NOMO-1 (cell line): ENCODE results near the gene KLHDC1.
"Not testable (repeated sequence)": the region's sequence is repeated elsewhere in the genome, so short reads cannot be mapped to it uniquely, and the experiment has no call there.

ENCODE experiments used
- DNase-seq, 2 experiments: peaks; one replicate each; lab custom pipeline; 2025; ENCODE audit not compliant: unreplicated experiment in 2 of 2; lab: John Stamatoyannopoulos, UW

Gene KLHDC1

DNA sequence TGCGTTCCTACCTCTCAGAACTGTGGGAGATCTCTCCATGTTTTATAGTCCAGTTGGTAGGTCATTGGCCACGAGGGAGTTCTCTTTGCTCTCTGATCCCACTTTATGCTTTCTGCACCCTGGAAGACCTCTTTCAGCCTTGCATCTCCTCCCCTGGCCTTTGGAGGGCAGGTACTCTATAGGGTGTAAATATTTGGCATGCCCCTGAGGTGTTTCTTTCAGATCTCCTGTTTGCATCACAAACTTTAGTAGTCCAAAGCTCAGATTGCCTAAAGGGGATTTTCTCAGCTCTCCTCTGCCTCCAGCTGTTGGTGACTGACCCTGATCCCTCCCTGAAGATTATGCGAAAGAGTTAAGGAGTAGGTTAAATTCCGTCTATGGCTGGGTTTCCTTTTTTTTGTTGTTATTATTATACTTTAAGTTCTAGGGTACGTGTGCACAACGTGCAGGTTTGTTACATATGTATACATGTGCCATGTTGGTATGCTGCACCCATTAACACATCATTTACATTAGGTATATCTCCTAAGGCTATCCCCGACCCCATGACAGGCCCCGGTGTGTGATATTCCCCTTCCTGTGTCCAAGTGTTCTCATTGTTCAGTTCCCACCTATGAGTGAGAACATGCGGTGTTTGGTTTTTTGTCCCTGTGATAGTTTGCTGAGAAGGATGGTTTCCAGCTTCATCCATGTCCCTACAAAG is 29.0 kb downstream of the KLHDC1 start:
- not testable (repeated sequence) for DNase-seq

DNA sequence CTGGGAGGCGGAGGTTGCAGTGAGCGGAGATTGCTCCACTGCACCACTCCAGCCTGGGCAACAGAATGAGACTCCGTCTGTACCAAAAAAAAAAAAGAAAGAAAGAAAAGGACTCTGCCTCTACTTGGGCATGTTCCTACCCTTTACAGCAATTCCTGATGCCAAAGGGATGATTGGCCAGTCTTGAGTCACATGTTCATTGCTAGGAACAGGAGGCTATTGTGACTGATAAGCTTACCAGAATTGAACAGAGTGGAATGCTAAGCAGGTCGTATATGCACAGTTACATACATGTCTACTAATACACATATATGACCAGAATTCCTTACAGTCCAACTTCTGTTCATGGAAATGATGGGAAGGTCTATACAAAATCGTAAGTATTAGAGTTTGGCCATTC is 34.3 kb downstream of the KLHDC1 start:
- no peak for DNase-seq

DNA sequence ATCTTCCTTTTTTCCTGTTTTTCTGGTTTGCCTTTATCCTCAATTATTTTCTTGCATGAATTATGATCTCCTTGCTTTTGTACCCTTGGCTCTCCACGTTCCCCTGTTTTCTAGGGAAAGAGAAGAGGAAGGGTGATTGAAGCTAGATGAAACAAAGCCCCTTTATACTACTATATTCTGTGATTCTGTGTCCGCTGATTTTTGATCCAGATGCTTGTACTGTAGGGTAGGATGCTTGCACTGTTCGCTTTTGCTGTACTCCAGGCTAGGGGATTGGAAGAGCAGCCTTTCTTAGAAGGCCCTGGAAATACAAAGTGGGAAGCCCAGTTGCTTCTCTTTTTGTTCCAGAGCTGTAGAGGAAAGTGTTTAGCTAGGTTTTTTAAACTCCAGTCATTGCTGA is 40.0 kb downstream of the KLHDC1 start:
- DNase-seq: no peak

DNA sequence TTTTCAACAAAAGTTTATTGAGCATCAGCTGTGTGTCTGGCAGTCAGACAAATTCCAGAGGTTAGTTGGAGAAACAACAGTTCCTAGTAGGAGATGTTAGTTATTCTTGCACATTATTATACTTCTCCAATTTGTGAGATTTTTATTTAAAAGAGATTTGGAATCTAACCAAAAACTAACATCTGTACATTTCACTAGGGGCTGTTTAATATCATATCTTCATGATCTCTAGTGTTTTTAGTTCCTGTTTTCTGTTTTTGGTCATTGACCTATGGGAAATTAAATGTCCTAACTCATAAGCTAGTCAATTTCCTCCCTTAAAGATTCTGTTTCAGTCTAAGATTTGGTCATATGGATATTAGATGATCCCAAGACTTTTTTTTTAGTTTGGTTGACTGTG is 40.9 kb downstream of the KLHDC1 start:
- DNase-seq: no peak

DNA sequence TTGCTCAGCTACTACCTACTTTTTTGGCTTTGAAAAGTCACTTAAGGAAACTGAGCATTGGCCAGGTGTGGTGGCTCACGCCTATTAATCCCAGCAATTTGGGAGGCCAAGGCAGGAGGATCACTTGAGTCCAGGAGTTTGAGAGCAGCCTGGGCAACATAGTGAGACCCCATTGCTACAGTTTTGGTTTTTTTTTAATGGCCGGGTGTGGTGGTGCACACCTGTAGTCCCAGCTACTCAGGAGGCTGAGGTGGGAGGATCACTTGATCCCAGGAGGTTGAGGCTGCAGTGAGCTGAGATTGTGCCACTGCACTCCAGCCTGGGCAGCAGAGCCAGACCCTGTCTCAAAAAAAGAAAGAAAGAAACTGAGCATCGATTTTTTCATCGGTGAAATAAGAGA is 42.7 kb downstream of the KLHDC1 start:
- DNase-seq: not testable (repeated sequence)

DNA sequence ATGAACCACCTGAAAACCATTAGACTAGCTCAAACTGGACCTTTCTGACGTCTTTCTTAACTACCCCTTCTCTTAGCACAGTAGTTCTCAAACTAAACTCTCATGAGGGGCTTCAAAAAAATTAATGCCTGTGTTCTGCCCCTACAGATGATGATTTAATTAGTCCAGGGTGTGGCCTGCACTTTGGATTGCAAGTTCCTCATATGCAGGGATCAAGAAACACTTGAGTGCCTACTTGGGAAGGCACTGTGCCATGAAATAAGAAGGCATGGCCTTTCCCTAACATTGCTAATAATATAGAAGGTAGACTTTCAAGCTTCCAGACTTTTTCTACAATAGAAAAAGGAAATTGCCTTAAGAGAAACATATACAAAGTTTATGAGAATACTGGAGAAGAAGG is 52.3 kb downstream of the KLHDC1 start:
- no peak for DNase-seq

DNA sequence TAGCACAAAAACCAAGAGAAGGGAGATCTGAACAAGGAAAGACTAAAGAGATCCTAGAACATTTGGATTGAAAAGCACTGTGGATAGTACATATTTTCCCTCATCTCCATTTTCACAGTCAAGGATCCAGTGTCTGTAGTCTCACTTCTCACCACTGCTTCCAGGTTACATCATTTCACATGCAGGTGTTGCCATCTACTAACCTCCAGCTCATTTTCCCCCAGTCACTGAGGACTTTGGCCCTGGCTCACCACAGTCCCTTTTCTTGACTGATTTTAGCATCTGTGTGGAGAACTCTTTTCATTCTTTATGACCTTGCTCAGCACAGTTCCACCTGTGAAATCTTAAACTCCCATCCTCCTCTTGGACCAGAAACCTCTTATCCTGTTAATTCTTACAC is 53.6 kb downstream of the KLHDC1 start:
- not testable (repeated sequence) for DNase-seq

DNA sequence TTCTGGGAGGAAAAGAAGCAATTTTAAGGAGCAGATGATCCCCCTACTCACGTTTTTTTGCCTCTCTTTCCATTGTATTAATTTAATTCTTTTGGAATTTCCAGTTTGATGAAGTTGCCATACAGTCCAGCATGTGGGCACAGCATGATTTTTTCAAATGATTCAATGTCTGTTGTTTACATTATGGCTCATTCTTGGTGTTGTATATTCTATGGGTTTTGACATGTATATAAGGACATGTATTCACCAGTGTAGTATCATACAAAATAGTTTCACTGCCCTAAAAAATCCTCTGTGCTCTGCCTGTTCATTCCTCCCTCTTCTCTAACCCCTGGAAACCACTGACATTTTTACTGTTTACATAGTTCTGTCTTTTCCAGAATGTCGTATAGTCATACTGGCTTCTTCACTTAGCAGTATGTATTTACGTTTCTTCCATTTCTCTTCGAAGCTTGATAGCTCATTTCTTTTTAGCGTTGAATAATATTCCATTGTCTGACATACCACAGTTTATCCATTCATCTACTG is 61.7 kb downstream of the KLHDC1 start:
- DNase-seq: no peak

DNA sequence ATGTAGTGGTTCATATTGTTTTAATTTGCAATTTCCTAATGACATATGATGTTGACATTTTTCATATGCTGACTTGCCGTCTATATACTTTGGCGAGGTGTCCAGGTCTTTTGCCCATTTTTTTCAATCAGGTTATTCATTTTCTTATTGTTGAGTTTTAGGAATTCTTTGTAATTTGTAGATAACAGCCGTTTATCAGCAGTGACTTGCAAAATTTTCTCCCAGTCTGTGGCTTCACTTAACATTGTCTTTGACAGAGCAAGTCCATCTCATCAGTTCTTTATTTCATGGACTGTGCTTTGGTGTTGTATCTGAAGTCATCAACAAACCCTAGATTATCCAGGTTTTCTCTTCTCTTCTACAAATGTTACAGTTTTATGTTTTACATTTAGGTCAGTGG is 62.5 kb downstream of the KLHDC1 start:
- no peak for DNase-seq

DNA sequence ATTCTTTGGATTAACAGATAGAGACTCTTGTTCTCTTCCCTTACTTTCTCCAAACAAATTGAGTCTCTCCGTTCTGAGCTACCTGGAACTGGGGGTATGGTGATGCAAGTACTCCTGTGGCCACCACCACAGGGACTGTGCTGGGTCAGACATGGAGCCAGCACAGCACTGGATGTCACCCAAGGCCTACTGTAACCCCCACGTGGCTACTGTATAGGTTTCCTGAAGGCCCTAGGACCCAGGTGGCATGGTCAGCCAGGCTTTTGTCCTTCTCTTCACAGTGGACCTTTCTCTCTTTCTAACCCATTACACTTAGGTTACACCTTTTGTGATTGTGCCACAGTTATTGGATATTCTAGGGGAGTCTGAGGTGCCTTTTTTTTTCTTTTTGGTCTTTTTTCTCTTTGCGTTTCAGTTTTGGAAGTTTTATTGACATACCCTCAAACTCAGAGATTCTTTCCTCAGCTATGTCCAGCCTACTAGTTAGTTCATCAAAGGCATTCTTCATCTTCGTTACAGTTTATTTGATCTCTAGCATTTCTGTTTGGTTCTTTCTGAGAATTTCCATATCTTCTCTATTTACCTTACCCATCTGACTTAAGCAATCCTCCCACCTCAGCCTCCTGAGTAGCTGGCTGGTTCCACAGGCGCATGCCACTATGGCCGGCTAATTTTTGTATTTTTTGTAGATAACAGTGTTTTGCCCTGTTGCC is 69.1 kb downstream of the KLHDC1 start:
- DNase-seq: no peak

DNA sequence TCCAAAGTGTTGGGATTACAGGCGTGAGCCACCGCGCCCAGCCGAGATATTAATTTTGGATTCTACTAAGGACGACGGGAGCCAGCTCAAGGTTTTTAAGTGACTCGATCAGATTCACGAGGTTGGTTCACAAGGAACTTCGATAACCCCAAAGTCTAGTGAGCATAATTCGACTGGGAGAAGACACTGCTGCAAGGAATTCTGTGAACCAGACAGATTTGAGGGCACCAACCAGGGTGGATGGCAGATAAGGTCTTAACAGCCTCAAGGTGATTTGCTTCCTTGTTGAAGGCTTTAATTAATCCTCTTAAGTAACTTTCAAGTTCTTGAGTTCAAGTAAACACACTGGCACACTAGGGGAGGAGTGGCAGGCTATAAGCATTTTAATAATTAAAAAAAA is 73.9 kb downstream of the KLHDC1 start:
- no peak for DNase-seq

DNA sequence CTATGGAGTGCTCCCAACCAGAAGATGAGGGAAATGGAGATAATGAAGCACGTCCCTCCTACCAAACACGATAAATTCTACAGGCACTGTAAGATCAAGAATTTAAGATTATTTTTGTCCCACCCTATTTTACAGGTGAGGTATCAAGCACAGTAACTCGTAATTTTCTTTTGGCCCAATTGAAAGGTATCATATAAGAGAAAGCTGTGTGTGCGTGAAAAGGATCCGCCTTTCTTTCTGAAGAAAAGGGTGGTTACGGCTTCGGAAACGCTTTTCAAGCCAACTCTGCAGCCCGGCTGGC is 74.3 kb downstream of the KLHDC1 start:
- DNase-seq: no peak

DNA sequence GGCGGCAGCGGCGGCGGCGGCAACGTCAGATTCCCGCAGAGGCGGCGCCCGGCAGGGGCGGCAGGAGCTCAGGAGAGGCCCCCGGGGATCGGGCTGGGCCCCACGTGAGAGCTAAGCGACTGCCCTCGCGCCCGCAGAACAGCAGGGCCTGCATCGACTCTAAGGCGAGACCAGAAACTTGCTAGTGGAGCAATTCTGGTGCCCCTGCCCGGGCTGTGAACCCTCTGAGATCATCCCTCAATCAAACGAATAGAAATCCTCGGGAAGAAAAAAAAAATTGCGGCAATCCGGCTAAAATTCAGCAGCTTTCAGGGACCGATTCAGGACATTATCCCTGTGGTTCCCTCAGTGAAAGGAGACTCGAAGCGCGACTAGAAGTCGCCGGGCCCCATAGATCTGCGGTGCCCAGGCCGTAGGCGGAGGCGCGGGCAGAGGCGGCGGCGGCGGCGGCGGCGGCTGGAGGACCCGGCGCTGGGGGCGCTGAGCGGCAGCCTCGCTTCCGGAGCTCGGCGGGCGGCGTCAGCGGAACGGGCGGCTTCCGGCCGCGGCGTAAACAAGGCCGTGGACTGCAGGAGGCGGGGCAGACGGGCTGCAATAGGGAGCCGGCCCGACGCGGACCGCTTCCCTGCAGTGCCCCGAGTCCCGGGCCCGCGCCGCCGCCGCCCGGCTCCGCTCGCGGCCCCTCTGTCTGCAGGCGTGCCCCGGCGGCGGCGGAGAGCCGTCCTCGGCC is 74.8 kb downstream of the KLHDC1 start, which contains the start of gene KLHDC2:
TSS of gene KLHDC2 (plus strand) at position 583 of the 730 bp plus-strand sequence. CDS start 316 bp downstream, outside the sequence.
- peak; percentile 84 to 90 for DNase-seq

DNA sequence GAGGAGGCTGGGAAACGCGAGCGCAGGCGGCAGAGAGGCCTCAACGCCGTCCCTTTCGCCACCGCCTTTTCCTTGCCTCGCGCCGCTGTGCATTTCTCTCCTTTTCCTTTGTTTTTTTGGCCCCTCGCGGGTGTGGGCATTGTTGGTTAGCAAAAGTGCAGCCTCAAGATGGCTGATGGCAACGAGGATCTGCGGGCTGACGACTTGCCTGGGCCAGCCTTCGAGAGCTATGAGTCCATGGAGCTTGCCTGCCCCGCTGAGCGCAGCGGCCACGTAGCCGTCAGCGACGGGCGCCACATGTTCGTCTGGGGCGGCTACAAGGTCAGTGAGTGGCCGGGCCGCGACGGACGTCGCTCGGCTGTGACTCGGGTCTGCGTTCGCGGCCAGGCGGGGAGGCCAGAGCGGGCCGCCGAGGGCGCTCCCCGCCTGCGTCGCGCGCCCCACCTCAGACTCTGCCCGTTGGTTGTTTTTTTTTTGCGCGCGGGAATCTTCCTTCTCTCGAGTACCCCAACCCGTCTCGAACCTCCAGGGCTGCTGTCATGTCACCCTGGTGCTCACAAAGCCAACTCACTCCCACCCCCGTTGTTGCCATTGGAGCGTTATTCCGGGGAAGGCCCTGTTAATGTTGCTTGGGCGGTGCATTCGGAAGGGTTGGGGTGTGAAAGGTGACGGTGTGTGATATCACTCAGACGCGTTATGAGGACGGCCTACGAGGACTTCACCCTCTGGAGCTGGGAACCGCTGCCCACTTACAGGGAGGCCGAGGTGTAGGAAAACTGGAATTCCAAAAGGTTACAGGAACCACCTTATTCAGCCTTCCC is 75.6 kb downstream of the KLHDC1 start:
- DNase-seq: peak; percentile 22 to 49

DNA sequence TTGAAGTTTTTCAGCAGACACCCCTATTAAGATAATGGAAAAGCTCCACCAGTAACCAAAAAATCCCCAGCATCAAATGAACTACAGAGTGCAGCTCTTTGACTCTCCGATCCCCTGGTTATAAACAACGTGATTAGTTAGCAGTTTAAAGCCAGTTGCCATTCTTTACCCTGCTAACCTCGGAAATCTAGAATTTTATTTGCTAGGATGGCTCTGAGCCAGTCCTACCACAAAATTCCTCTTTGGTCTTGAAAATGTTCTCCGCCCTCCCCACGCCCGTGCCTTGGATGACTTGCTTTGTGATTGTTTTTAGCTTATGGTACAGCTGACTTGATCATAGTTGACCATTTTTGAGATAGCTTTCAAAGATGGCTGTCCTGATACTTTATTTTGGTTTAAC is 76.3 kb downstream of the KLHDC1 start:
- DNase-seq: peak in 1 of 2 experiments; percentile 7

DNA sequence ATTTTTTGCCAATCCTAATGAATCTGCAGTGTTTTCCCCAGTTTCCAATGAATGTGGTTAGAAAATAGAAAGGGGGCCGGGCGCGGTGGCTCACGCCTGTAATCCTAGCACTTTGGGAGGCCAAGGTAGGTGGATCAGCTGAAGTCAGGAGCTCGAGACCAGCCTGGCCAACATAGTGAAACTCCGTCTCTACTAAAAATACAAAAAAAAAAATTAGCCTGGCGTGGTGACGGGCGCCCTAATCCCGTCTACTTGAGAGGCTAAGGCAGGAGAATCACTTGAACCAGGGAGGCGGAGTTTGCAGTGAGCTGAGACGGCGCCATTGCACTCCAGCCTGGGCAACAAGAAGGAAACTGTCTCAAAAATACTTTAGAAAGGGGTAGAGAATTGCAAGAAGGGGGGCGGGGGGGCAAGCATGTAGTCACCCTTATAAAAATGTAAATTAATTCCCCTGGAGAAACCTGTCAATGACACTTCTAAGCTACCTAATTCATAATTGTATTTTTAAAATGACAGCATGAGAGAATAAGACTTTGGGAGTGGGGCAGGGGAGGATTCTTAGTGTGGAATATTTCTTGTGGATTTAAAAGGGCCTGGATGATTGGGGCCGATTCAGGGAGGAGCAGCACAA is 76.8 kb downstream of the KLHDC1 start:
- no peak for DNase-seq

DNA sequence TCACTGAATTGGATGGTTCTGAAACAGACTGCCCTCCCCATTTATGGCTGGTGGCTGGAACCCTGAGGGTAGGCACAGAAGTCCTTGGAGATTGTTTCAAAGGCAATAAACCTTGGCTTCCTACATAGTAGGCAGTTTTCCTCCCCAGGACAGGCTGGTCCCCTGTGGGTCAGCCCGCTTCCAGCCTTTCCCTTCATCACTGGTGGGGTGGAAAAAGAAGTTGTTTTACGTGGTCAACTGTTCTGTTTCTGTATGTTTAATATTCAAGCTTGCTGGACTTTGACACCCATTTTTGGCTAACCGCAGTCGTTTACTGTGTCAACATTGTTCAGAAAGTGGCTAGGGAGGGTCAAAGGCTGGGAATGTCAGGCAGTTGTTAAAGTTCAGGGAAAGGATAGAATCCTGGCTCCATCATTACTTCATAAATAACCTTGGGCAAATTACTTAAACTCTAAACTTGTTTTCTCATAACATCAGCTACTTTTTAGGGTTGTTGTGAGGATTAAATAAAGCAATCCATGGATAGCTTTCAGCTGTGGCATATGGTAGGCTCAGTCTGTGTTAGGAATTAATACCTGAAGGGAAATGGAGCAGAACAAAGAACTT is 77.4 kb downstream of the KLHDC1 start:
- DNase-seq: peak; percentile 4 to 19

DNA sequence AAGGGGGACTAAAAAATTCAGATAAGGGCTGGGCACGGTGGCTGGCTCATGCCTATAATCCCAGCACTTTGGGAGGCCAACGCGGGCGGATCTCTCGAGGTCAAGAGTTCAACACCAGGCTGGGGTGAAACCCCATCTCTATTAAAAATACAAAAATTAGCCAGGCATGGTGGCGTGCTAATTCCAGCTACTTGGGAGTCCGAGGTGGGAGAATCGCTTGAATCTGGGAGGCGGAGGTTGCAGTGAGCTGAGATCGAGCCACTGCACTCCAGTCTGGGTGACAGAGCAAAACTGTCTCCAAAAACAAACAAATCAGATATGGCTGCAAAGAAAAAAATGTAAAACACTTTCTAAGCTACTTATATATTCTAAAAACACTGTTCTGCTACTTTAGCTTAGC is 78.8 kb downstream of the KLHDC1 start:
- DNase-seq: not testable (repeated sequence)

DNA sequence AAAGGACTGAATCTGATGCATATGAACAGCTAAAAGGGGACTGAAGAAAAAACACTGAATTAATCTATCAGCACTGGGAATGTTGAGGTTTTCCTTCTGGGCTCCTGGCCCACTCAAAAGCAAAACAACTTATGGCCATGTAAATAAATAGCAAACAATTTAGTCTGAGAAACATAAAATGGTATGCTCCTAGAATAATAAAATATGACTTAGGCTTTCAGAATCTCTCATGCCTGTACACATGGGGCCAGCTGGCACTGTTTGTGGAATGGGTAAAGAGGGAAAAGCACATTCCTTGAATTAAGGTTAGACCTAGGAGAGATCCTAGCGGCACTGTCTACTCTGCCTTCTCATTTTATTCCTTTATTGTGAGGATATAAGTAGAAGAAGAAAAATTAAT is 81.2 kb downstream of the KLHDC1 start:
- DNase-seq: no peak

DNA sequence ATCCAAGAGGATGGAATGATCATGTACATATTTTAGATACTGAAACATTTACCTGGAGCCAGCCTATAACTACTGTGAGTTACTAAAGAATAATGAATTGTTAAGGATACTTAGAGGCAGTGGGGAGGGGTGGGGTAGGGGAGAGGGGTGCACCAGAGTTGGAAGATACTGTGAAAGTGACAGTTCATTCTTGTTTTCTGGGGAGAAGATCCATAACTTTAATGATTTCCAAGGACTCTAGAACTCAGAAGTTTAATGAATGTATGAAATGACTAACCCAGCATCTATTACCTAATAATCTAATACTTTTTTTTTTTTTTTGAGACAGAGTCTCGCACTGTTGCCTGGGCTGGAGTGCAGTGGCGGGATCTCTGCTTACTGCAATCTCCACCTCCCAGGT is 85.5 kb downstream of the KLHDC1 start:
- no peak for DNase-seq
